HCT116 (cell line): ENCODE results near the gene FIZ1. TPM values are rescaled to one million over a fixed set of nuclear protein-coding genes. Genes with fewer than 3 reads are reported as not detected.

Source experiments
- ATAC-seq: fragments of 200-7000 bp; cut with Tn5 transposase; 2 replicates; pipeline ENCODE4 v1.9.1; 2020; ENCODE audit warnings: mild to moderate bottlenecking, moderate library complexity
- BruUV-seq: library from RNA; stranded (reverse); fragments of 400-500 nt; replicated peaks from 2 replicates; lab custom pipeline; 2021; lab: Mats Ljungman, UMichigan
- CTCF ChIA-PET: fragments of 300-600 bp; sonication (Branson Sonifier 250); formaldehyde crosslinking; loops from one replicate; lab custom pipeline; 2021; ENCODE audit warnings: antibody characterized with exemption; lab: Charles Lee
- POLR2A ChIA-PET: fragments of 300-600, 350-600 bp; sonication (Branson Sonifier 250); formaldehyde crosslinking; loops from one replicate; lab custom pipeline; 2021; ENCODE audit warnings: antibody characterized with exemption; lab: Charles Lee
- RAD21 ChIA-PET, 2 experiments: fragments of 300-600 bp; sonication (Branson Sonifier 250); formaldehyde crosslinking; loops; one replicate each; lab custom pipeline; 2023; ENCODE audit warnings: low total read pairs in 2 of 2; ENCODE audit not compliant: uncharacterized antibody in 2 of 2, unreplicated experiment in 2 of 2, low non-redundant PET in 1 of 2; lab: Charles Lee
- DNase-seq: peaks from one replicate; pipeline ENCODE4 v3.0.0-alpha.2; 2010; ENCODE audit warnings: low read depth, low spot score
- H2AFZ ChIP-seq: fragments of 200-600 bp; shearing (Covaris generic), sonication (generic); 2 replicates; pipeline ENCODE4 v1.6.1; 2017; ENCODE audit warnings: low read depth, mixed run types, mixed read lengths, antibody characterized with exemption, low read length; ENCODE audit not compliant: poor library complexity, severe bottlenecking
- H3K27ac ChIP-seq: 2 replicates; pipeline ENCODE4 v1.5.1; 2012; ENCODE audit warnings: low read depth, low read length
- H3K27me3 ChIP-seq: fragments of 200-600 bp; sonication (generic); 2 replicates; pipeline ENCODE4 v1.6.1; 2016; ENCODE audit warnings: mixed run types, low read length, mixed read lengths; ENCODE audit not compliant: insufficient read depth
- H3K36me3 ChIP-seq, 2 experiments: fragments of 200-500 bp in 1 of 2; fragments of 200-600 bp in 1 of 2; sonication (Bioruptor generic) in 1 of 2; sonication (generic) in 1 of 2; 2 replicates each; pipeline versions ENCODE4 v1.5.1 to v1.6.1; 2014 to 2016; ENCODE audit warnings: low read length in 2 of 2, inconsistent platforms in 1 of 2, mixed read lengths in 1 of 2, mixed run types in 1 of 2; ENCODE audit not compliant: insufficient read depth in 2 of 2, control insufficient read depth in 1 of 2
- H3K4me1 ChIP-seq, 2 experiments: fragments of 200-600 bp in 1 of 2; sonication (generic) in 1 of 2; 2 replicates each; pipeline versions ENCODE4 v1.5.1 to v1.6.1; 2012 to 2017; ENCODE audit warnings: low read length in 2 of 2, inconsistent platforms in 1 of 2, mild to moderate bottlenecking in 1 of 2, mixed read lengths in 1 of 2, mixed run types in 1 of 2, moderate library complexity in 1 of 2; ENCODE audit not compliant: insufficient read depth in 2 of 2, control insufficient read depth in 1 of 2
- H3K4me2 ChIP-seq: fragments of 200-600 bp; sonication (generic); 2 replicates; pipeline ENCODE4 v1.6.1; 2017; ENCODE audit warnings: mixed run types, low read length, mixed read lengths
- H3K4me3 ChIP-seq, 2 experiments: fragments of 200-600 bp in 1 of 2; sonication (generic) in 1 of 2; replicated peaks in 1 of 2; 2 replicates each; pipeline ENCODE4 v1.5.1; 2011 to 2016; ENCODE audit warnings: low read length in 2 of 2, control low read depth in 1 of 2, low read depth in 1 of 2, mild to moderate bottlenecking in 1 of 2, mixed read lengths in 1 of 2, mixed run types in 1 of 2
- H3K79me2 ChIP-seq: fragments of 200-600 bp; sonication (generic); 2 replicates; pipeline ENCODE4 v1.6.1; 2017; ENCODE audit warnings: mild to moderate bottlenecking, mixed run types, low read length, moderate library complexity, mixed read lengths; ENCODE audit not compliant: insufficient read depth
- H3K9ac ChIP-seq: fragments of 200-600 bp; sonication (generic); 2 replicates; pipeline ENCODE4 v1.6.1; 2016; ENCODE audit warnings: low read length, mixed read lengths
- H3K9me2 ChIP-seq: fragments of 200-600 bp; sonication (generic), shearing (Covaris generic); 2 replicates; pipeline ENCODE4 v1.6.1; 2017; ENCODE audit warnings: mixed run types, mild to moderate bottlenecking, moderate library complexity; ENCODE audit not compliant: insufficient read depth
- H3K9me3 ChIP-seq, 2 experiments: fragments of 200-500 bp in 1 of 2; fragments of 200-600 bp in 1 of 2; sonication (Bioruptor generic) in 1 of 2; sonication (generic) in 1 of 2; 2 replicates each; pipeline ENCODE4 v1.6.1; 2014 to 2017; ENCODE audit warnings: low read length in 2 of 2, mixed read lengths in 2 of 2, inconsistent platforms in 1 of 2, low read depth in 1 of 2, mild to moderate bottlenecking in 1 of 2, mixed run types in 1 of 2, moderate library complexity in 1 of 2; ENCODE audit not compliant: control insufficient read depth in 1 of 2, insufficient read depth in 1 of 2
- H4K20me1 ChIP-seq: fragments of 200-600 bp; sonication (generic), shearing (Covaris generic); 2 replicates; pipeline ENCODE4 v1.6.1; 2017; ENCODE audit warnings: mixed run types, mild to moderate bottlenecking, moderate library complexity; ENCODE audit not compliant: insufficient read depth
- ATF3 ChIP-seq: IDR thresholded peaks from 2 replicates; pipeline ENCODE4 v1.6.1; 2012
- CBX3 ChIP-seq: IDR thresholded peaks from 2 replicates; pipeline ENCODE4 v1.6.1; 2012; ENCODE audit warnings: low read depth
- EZH2 ChIP-seq: fragments of 200-600 bp; sonication (generic); IDR thresholded peaks from 2 replicates; pipeline ENCODE4 v1.6.1; 2017; ENCODE audit warnings: antibody characterized with exemption, mixed run types
- JUND ChIP-seq: IDR thresholded peaks from 2 replicates; pipeline ENCODE4 v1.6.1; 2012
- POLR2AphosphoS5 ChIP-seq: IDR thresholded peaks from 2 replicates; pipeline ENCODE4 v1.6.1; 2011; ENCODE audit warnings: mild to moderate bottlenecking, low read depth, low read length, moderate library complexity
- SP1 ChIP-seq: IDR thresholded peaks from 2 replicates; pipeline ENCODE4 v1.6.1; 2012; ENCODE audit warnings: low read depth
- SRF ChIP-seq: IDR thresholded peaks from 2 replicates; pipeline ENCODE4 v1.6.1; 2012; ENCODE audit warnings: low read depth
- TCF7L2 ChIP-seq: IDR thresholded peaks from 2 replicates; pipeline ENCODE4 v1.7.0; 2011; ENCODE audit warnings: borderline replicate concordance, inconsistent platforms; ENCODE audit not compliant: insufficient read depth, insufficient read length; ENCODE audit errors: extremely low read depth
- YY1 ChIP-seq: IDR thresholded peaks from 2 replicates; pipeline ENCODE4 v1.6.1; 2011; ENCODE audit warnings: low read length, low read depth, moderate library complexity, mild to moderate bottlenecking; ENCODE audit not compliant: insufficient replicate concordance; ENCODE audit errors: extremely low read depth
- ZFX ChIP-seq: fragments of 450-650 bp; IDR thresholded peaks from 2 replicates; pipeline ENCODE4 v1.6.1; 2017
- ZNF274 ChIP-seq: fragments of 200-500 bp; sonication (Bioruptor generic); IDR thresholded peaks from 2 replicates; pipeline ENCODE4 v1.6.1; 2014; ENCODE audit warnings: mild to moderate bottlenecking, low read depth, low read length, inconsistent platforms
- intact Hi-C: fragments of 100-400 bp; cut with micrococcal nuclease; formaldehyde crosslinking; loops from 2 replicates; pipeline ENCODE4 v1.10.0; 2022
- total RNA-seq: library from RNA; stranded (reverse); gene quantifications from one replicate; pipeline ENCODE4 v1.2.1, GENCODE V29; 2021; ENCODE audit not compliant: unreplicated experiment
- TF ChIP-seq, protein P1 (sequence below), 3 experiments: fragments of 200-600 bp in 1 of 3; sonication (generic) in 1 of 3; IDR thresholded peaks in 2 of 3; conservative IDR thresholded peaks in 1 of 3; 2 replicates each; pipeline ENCODE4 v1.5.1; 2012 to 2017; ENCODE audit warnings: low read depth in 2 of 3, low read length in 2 of 3, antibody characterized with exemption in 1 of 3, borderline replicate concordance in 1 of 3, control low read depth in 1 of 3, mild to moderate bottlenecking in 1 of 3, mixed read lengths in 1 of 3, mixed run types in 1 of 3, moderate library complexity in 1 of 3; ENCODE audit not compliant: insufficient read depth in 1 of 3
- TF ChIP-seq, protein P2 (sequence below): IDR thresholded peaks from 2 replicates; pipeline ENCODE4 v1.6.1; 2011; ENCODE audit warnings: mild to moderate bottlenecking, low read length, moderate library complexity; ENCODE audit not compliant: insufficient replicate concordance; ENCODE audit errors: extremely low read depth
- TF ChIP-seq, protein P3 (sequence below): IDR thresholded peaks from 2 replicates; pipeline ENCODE4 v1.6.1; 2012; ENCODE audit warnings: low read depth

FIZ1 gene
- total RNA-seq, 1 experiment from 2014 or later, result 15.3 TPM

- TF ChIP-seq TCF7L2 (no peak), ZFX (no peak), SP1 (no peak), EZH2 (no peak)
- TF ChIP-seq, protein P1, sequence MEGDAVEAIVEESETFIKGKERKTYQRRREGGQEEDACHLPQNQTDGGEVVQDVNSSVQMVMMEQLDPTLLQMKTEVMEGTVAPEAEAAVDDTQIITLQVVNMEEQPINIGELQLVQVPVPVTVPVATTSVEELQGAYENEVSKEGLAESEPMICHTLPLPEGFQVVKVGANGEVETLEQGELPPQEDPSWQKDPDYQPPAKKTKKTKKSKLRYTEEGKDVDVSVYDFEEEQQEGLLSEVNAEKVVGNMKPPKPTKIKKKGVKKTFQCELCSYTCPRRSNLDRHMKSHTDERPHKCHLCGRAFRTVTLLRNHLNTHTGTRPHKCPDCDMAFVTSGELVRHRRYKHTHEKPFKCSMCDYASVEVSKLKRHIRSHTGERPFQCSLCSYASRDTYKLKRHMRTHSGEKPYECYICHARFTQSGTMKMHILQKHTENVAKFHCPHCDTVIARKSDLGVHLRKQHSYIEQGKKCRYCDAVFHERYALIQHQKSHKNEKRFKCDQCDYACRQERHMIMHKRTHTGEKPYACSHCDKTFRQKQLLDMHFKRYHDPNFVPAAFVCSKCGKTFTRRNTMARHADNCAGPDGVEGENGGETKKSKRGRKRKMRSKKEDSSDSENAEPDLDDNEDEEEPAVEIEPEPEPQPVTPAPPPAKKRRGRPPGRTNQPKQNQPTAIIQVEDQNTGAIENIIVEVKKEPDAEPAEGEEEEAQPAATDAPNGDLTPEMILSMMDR (IDR thresholded peaks at IDR 0.05 in 2 of 3, conservative IDR thresholded peaks at IDR 0.05 in 1 of 3; ENCODE audit: borderline replicate concordance in 1 of 3, insufficient read depth in 1 of 3, low read depth in 2 of 3, low read length in 2 of 3), result no peak
- TF ChIP-seq, protein P2, sequence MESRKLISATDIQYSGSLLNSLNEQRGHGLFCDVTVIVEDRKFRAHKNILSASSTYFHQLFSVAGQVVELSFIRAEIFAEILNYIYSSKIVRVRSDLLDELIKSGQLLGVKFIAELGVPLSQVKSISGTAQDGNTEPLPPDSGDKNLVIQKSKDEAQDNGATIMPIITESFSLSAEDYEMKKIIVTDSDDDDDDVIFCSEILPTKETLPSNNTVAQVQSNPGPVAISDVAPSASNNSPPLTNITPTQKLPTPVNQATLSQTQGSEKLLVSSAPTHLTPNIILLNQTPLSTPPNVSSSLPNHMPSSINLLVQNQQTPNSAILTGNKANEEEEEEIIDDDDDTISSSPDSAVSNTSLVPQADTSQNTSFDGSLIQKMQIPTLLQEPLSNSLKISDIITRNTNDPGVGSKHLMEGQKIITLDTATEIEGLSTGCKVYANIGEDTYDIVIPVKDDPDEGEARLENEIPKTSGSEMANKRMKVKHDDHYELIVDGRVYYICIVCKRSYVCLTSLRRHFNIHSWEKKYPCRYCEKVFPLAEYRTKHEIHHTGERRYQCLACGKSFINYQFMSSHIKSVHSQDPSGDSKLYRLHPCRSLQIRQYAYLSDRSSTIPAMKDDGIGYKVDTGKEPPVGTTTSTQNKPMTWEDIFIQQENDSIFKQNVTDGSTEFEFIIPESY, result no peak
These were observed 49.4 kb upstream of the FIZ1 start (continued) for GRCh38 chr19:55648585-55649267.

DNA sequence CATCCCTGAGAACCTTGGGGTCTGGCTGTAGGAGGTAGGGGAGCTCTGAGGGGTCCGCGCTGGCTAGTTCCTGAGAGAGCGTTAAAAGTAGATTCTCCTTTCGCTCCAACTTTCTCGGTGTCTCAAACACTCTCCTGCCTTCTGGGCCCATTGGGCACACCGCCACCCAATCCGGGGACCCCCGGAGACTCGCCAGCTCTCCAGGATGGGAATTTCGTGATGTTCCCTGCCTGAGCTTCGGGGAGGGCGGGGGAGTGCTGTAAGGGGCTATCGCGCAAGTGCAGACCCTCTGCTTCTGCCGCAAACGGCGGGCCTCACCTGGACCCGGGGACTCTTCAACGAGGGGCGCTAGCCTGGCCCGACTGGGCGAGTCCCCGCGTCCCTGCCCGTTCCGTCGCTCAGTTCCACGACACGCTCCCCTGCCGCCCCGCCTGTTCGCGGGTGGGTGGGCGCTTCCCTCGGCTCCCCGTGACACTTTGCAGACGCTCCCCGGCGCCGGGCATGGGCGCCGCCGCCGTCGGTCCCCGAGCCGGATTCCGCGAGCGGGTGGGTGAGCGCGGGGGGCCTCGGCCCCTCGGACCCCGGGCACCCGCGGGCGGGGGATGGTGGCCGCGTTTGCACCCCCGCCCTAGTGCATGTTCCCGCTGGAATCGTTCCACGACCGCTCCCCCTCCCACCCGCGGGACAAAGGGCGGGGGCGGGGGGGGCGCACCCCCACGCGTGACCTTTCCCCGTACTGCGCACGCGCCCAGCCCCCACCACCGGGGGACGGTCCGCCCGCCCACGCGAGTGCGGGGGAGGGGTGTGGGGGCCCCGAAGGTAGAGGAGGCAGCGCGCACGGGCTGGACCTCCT, 48.6 kb upstream of the FIZ1 start, which contains the start of gene CCDC106:
CCDC106 (plus strand) TSS at position 481 of the 853 bp plus-strand sequence. CDS start 835 bp downstream, outside the sequence.
- Histone ChIP-seq H3K36me3 (peaks cover 10 to 12% of the 10 kb centered on the region in 2 experiments; a peak in 3 of 4 replicates), H3K4me1 (peaks cover 8 to 20% of the 10 kb centered on the region in 2 experiments; a peak in 3 of 4 replicates), H3K4me3 (no peak within 1 kb of the TSS), H3K4me2 (no peak within 1 kb of the TSS), H3K27ac (peak within 1 kb of the TSS; percentile 18; the same call in 1 of the 2 replicates), H3K9me2 (no peaks in the 10 kb centered on the region), H3K9ac (no peak within 1 kb of the TSS), H3K79me2 (peaks cover 27% of the 10 kb centered on the region), H2AFZ (no peak within 1 kb of the TSS), H3K27me3 (no peaks in the 10 kb centered on the region), H3K9me3 (no peaks in the 10 kb centered on the region), H4K20me1 (no peaks in the 10 kb centered on the region)
- intact Hi-C loops, result no loop called here
- ATAC-seq (no peak), DNase-seq (no peak)
- BruUV-seq, result no TSS peak
- ChIA-PET POLR2A (no interaction called here), CTCF (no interaction called here), RAD21 (no interaction called here)
- TF ChIP-seq JUND (no peak), YY1 (no peak), SRF (no peak), CBX3 (no peak), POLR2AphosphoS5 (no peak), ZNF274 (no peak), EZH2 (no peak), ATF3 (no peak)
- TF ChIP-seq, protein P3, sequence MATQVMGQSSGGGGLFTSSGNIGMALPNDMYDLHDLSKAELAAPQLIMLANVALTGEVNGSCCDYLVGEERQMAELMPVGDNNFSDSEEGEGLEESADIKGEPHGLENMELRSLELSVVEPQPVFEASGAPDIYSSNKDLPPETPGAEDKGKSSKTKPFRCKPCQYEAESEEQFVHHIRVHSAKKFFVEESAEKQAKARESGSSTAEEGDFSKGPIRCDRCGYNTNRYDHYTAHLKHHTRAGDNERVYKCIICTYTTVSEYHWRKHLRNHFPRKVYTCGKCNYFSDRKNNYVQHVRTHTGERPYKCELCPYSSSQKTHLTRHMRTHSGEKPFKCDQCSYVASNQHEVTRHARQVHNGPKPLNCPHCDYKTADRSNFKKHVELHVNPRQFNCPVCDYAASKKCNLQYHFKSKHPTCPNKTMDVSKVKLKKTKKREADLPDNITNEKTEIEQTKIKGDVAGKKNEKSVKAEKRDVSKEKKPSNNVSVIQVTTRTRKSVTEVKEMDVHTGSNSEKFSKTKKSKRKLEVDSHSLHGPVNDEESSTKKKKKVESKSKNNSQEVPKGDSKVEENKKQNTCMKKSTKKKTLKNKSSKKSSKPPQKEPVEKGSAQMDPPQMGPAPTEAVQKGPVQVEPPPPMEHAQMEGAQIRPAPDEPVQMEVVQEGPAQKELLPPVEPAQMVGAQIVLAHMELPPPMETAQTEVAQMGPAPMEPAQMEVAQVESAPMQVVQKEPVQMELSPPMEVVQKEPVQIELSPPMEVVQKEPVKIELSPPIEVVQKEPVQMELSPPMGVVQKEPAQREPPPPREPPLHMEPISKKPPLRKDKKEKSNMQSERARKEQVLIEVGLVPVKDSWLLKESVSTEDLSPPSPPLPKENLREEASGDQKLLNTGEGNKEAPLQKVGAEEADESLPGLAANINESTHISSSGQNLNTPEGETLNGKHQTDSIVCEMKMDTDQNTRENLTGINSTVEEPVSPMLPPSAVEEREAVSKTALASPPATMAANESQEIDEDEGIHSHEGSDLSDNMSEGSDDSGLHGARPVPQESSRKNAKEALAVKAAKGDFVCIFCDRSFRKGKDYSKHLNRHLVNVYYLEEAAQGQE, result no peak
